Glomerular visceral epithelial cell (primary cell): Measurements from ENCODE around the gene INF2.

Experiments
- DNase-seq: peaks from one replicate; pipeline ENCODE4 v3.0.0-alpha.2; 2016; ENCODE audit errors: extremely low spot score

INF2 gene

DNA sequence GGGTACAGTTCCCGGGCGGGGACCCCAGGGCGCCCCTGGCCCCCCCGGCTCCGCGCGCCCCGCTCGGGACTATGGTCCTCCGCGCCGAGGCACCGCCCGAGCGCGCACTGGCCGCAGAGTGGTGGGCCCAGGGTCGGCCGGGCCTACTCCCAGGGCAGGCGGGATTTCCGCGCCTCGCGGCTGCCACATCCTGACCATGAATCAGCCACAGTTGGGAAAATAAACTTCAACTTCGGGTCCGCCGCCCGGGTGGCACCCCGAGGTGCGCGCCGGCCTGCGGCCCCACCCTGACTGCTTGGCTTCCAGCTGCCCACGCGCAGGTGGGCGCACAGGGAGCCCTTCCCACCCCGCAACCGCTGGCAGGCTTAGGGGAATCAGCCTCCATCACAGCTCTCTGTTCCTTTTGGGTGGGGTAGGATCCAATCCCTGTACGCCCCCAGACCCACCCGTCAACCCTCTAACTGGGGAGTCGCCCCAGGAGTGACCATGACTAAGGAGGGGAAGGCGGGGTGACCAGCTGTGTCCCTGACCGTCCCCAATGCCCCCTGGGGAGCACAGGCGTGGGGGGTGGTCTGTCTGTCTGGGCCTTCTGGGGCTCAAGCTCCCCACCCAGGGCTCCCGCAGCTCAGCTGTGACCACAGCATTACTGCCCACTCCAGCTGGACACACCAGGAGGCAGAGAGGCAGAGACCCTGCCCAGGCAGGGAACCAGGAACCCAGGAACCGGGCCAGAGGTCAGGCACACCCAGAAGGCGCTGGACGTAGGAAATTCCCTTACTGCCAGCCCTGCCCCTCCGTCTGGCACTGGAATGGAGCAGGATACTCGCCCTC is 678 bp downstream of the INF2 start:
- no peak for DNase-seq

DNA sequence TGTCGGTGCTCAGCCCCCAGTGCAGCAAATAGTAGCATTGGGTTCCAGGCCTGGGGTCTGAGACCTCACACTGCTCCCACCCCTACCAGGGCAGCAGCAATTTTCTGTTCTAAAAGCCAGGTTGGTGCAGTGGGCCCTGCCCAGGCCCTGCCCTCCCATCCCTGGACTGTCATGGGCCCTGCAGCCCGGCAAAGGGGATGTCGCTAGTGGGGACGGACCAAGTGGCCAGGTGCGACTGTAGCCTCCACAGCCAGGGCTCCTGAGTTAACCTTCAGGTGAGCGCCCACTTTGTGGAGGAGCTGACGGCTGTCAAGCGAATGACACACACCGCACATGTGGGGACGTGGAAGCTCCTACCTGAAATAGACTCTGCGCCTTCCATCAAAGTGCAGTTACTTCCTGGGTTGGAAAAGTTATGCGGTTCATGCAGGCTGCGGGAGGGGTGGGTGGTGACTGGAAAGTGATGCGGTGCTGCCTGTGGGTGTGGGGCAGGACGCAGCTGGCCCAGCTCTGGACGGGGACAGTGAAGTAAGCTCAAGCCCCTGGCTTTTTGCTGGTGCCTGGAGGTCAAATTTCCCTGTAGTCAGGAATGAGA is 1.5 kb downstream of the INF2 start:
- DNase-seq = no peak

DNA sequence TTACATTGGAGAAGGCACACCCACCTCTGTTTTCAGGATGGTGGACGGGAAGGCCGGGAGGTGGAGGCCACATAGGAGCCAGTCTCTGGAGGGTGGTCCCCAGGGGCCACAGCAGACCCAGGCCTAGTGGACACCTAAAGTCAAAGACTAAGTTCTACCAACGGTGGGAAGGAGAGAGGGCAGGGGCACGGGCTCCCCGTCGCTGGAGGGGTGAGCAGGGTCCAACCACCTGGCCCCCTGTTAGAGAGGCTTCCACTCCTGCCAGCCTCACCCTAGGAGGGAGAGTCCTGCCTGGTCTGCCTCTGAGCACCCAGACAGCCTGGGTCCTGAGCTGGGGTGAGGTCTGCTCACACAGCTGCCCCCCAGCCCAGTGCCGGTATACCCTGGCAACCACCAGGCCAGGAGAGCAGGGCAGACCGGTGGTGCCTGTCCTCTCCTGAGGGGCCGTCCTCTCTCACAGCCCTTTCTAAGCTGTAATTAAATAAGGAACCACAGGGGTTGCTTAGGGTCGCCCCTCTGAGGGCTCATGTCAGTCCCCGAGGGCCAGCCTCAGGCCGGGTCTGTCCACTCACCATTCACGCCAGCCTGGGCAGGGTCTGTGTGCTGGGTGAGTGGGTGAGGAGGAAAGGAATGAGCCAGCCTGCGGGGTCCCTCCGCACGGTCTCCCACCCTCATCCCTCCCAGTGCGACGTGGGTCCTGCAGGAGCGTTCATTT is 2.3 kb downstream of the INF2 start:
- DNase-seq = no peak

DNA sequence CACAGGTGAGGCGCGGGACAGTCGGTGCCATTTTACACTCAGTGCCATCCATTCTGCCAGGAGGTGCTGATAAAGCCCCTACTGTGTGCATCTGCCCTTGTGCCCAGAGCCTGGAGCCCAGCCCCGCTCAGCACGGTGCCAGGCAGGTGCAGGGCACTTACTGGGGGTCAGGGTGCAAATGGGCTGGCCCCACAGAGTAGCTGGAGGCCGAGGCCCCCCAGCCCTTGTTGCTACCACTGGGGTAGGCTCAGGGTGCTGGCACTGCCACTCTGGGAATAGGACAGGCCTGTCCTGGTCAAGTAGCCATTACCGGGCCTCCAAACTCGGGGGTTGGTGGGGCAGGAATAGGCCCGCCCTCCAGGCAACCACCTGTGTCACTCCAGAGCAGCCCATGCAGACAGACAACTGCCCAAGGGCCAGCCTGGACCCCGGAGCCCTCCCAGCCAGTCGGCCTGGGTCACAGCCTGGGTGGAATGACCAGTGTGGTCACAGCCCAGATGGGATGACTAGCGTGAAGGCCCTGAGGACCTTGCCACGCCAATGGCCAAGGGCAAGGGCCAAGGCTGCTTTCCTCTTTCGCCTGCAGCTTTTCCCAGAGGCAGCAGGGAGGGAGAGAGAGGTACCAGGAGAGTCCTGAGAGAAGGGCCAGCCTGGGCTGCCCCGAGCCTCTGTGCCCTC is 3.0 kb downstream of the INF2 start:
- DNase-seq = no peak

DNA sequence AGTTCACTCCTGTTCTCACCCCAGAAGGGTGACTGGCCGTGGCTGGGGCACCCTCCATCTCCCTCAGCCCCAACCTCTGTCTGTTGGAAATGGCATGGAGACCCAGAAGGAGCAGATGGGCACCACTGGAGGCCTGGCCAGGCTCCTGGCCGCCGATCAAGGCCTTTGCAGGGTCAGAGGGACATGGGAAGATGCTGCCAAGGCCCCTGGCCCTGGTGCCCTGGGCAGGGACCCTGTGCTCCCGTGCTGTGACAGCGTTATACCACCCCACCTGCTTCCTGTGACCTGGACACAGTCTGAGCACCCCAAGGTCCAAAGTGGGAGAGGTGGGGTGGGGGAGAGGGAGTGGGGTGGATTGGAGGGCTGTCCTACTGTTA is 3.5 kb downstream of the INF2 start:
- no peak for DNase-seq

DNA sequence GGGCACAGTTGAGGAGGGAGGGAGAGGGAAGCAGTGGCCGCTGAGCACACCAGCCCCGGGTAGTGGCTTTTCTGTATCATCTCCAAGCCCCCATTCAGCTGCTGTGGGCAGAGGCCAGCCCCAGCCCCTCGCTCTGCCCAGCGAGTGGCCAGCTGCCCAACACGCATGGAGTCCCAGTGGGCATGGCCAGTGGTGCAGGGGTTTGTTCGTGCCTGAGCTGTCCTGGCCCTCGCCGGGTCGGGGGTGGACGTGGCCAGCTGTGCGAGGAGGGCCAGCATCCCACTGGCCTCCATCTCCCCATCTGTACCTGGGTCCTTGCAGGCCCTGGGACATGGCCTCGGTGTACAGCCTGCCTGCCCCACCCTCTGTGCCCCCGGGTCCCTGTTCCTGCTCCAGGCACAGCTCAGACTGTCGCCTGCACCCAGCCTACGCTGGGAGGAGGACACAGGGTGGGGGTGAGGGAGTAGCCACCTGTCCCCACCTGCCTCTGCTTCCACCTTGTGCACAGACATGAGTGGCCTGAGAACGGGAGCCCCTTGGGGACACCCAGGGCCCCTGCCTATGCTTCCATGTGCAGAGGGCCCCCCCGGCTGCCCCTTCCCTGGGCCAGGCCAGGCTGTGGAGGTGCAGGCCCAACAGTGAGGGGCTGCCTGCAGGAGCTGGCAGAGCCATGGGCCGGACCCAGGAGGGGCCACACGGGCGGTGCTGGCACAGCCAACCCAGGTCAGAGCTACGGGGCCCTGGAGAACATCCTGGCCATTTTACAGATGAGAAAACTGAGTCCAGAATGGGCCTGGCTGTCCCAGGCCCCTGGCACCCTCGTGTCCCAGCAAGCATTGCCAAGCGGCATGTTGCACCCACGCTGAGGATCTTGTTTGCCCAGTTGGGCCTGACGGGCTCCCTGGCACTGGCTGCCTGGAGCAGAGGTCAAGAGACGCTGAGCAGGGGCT is 4.3 kb downstream of the INF2 start:
- DNase-seq = no peak

DNA sequence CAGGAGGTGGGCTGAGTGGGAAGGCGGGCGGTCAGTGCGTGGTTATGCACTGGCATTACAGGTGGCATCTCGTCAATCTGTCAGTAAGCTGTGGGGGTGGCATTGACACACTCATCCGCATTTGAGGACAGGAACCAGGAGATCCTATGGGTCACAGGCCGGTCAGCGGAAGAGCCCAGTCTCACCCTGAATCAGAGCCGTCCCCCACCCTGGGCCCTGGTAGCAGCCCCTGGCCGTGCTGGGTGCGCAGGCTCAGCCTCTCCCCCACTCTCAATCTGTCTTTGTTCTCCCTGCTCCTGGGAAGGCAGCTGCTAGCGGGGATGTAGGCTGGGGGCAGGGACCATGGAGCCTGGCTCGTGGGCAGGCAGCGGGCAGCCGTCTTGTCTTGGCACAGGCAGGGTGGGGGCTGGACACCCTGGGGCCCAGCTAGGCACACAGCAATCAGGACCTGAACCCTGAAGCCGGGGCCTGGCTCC is 5.1 kb downstream of the INF2 start:
- no peak for DNase-seq

DNA sequence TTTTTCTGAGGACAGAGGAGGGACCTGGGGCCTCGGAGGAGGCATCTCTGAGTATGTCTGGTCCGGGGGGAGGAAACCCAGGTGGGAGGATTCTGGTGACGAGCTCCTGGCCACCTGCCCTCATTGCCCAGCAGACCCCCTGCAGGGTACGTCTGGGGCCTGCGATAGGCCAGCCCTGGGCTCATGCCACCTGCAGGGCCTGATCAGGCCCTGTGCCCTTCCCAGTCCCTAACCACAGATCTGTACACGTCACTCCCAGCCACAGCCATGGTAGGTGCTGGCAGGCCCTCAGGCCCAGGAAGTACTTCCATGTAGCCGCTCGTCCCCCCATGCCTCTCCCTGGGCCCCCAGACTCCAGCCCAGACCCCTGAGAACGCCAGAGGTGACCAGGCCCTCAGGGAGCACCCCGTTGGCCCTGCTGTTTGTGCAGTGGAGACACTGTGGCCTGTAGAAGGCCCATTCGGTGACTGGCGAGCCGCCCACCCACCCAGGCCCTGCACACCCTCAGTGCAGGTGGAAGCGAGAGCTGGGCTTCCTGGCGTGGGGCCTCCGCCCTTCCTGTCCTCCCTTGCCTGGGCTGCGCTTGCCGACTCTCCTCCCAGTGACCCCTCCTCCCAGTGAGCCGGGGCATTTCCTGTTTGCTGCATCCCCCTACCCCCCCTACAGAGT is 5.7 kb downstream of the INF2 start:
- peak; percentile 72 for DNase-seq

DNA sequence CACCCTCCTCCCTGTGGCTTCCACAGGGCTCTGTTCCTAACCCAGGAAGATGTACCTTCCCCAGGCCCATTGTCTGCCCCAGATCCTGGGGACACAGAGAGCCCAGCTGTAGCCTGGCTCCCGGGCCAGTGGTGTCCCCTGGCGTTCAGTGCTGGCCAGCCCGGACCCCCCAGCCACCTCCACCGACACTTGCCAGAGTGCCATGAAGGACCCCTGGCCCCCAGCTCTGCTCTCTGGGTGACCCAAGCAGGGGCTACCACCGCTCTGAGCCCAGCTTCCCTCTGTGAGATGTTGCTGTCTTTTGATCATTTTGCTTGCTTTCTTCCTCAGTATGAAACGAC is 6.2 kb downstream of the INF2 start:
- no peak for DNase-seq

DNA sequence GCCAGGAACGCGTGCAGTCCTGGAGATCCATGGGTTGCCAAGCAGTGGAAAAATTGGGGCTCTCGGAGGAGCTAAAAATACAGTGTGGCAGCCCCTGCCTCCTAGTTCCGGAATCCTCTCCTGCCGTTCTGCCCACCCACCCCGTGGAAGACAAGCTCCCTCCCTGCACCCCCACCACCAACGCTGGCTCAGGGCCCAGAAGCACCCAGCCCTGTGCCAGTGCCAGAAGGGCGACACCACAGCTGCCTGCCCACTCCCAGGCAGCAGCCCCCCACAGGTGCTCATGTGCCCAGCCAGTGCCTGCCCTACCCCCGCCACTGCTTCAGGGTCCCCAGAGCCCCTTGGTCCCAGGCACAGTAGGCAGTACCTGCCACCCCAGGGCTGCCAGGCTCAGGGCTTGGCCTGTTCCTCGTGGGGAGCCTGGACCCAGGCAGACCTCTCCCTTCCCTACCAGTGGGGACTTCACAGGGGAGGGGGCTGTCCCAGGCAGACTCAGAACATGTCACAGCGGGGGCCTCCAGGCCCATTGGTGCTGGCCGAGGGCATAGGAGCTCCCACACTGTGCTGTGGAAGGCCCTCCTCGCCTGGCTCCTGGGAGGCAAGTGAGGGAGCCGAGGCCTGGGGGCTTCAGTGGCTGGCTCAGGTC is 7.4 kb downstream of the INF2 start:
- DNase-seq = no peak

DNA sequence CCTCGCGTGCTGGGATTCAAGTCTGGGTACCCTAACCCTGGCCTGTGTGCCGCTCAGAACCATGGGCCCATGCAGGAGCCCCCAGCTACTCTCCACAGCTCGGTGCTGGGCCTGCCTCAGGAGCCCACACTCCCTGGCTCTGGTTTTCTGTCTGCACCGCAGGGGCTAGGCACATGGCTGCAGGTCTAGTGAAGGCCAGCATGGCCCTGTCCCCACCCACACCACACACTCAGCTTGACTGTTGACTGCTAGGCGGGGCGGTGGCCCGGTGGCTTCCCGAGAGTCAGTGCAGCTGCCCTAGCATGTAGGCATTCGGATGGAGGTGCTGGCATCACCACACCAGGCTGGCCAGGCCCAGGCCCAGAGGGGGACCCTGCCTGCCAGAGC is 7.9 kb downstream of the INF2 start:
- DNase-seq = no peak

DNA sequence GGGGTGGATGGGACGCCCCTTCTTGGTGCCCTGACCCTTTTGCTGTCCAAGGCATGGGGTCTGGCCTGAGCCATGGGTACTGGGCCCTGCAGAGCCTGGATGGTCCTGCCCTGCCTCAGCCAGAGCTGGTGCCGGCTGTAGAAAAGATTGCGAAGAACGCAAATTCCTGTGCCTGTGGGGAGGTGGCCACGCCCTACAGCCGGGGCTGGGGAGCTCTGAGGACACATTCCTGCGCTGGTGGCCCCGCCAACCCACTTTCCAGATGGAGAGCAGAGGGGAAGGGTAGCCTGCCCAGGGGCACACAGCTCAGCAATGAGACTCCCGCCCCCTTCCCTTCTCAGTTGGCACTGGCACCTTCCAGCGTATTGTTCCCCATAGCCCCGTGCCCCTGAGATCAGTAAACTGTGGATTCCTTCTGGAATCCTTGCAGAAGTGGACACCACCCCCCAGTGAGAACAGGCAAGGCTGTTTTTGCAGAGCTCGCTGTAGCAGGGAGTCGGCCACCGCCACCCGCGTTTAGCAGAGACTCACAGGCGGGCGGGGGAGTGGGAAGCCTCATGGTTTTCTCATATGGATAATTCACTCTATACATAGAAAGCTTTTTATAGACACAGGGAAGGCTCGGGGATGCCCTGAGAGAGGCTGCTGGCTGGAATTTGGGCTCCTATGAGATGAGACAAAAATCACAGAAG is 8.6 kb downstream of the INF2 start:
- DNase-seq = no peak

DNA sequence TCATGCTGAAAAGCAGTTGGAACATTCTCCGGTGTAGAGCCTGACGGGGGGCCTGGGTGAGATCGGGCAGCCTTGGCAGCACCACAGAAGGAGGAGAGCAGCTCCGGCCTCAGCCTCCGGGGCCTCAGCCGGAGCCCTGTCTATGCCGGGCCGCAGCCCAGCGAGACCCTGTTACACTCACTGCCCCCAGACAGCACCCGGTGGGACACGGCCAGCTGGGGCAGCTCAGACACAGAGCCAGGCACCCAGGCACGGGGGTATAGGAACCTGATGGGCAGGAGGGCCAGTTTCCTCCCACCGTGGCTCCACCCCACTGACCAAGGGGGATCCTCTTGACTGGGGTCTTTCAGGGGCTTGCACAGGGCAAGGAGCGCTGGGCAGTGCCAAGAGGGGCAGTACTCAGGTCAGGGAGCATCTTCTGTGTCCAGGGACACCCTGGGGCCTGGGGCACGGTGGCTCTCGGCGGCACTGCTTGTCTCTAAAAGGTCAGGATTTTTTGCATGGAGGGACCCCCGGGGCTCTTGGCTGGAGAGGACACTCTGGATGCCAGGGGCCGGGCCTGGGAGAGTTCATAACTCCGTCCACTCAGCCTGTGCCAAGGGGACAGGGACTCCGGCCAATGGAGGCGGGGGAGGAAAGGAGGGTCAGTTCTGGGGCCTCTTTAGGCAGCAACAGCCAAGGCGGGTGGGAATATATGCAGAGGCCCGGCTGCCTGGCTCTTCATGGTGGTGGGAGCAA is 9.4 kb downstream of the INF2 start:
- DNase-seq = no peak

DNA sequence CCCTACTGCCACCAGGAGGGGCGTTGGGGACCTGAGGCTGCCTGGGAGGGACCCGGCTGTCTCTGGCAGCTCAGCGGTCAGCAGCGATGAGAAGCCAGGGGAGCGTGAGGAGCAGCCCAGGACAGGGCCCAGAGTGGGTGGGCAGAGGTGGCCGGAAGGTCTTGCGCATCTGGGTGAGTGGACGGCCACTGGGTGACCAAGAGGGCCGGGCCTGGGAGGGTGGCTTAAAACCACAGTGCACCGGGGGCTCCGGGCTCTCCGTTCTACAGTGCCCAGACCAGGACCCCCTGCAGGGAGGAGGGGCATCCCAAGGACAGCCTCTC is 10.0 kb downstream of the INF2 start:
- DNase-seq = no peak

DNA sequence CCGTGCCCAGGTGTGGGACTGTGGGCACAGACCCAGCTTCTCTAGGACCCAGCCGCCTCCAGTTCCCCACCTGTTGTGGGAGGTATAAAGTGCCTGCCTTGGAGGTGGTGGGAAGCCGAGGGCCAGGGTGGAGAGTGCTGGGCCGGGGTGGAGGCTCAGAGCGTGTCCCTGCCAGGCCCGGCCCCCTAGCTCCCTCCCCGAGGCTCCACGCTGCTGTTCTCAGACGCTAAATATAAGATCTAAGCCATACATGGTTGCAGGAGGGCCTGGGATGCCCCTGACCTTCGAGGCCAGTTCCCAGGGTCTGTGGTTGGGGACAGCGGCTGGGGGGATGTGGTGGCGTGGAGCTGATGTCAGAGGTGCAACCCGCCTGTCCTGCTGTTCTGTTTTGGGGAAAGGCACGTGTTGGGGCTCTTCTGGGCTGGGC is 10.8 kb downstream of the INF2 start:
- DNase-seq = no peak

DNA sequence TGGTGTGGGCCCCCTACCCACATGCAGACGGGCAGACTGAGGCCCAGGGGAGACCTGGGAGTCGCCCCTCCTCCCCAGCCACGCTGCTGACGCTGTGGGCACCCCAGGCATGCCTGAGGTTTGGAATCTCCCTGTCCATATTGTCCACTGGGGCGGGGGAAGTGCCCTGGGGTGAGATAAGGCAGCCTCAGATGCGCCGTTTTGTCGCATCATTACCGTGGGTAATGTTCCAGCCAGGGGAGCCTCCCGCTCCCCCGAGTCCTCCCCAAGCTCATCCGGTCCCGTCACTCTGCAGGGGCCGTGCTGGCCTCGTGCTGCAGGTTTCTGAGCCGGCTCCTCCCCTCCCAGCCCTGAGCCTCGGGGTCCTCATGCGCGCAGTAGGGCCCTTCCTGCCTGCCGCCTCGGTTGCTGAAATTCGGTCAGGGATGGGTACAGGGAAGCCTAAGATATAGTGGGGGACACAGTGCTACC is 11.4 kb downstream of the INF2 start:
- no peak for DNase-seq

DNA sequence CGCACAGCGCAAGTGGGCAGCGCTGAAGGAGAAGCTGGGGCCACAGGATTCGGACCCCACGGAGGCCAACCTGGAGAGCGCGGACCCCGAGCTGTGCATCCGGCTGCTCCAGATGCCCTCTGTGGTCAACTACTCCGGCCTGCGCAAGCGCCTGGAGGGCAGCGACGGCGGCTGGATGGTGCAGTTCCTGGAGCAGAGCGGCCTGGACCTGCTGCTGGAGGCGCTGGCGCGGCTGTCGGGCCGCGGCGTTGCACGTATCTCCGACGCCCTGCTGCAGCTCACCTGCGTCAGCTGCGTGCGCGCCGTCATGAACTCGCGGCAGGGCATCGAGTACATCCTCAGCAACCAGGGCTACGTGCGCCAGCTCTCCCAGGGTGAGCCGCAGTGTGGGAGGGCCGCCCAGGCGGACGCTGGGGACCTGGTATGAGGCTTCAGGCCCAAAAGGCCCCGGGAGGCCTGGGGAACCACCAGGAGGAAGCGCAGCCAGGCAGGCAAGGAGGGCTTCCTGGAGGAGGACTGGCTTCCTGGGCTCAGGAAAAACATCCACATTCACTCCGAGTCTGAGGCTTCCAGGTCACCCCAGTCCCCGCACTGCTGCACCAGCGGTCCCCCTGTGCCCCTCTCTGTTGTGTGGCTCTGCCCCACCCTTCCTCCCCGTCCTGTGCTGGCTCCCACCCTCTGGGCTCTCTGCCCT is 12.1 kb downstream of the INF2 start:
- DNase-seq = no peak

DNA sequence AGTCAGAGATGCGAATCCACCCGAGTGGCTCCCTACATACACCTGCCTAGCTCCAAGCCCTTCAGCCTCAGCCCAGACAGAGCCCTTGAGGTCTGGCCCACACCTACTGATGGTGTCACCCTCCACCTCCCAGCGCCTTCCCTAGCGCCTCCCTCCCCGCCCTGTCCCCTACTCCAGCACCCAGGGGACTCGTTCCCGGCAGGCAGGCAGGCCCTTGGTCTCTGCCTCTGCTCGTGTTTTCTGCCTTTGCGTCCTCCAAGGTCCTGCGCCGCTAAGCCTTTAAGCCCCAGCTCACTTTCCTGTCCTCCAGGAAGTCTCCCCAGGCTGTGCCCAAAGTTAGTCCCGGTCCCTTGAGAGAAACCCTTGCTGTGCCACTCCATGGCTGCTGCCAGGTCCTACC is 12.7 kb downstream of the INF2 start:
- no peak for DNase-seq
